Immature natural killer cell (primary cell): ENCODE results near the gene RRAGA. TPM values are rescaled to one million over a fixed set of nuclear protein-coding genes. Genes with fewer than 3 reads are reported as not detected.
"Not testable (repeated sequence)": the region's sequence is repeated elsewhere in the genome, so short reads cannot be mapped to it uniquely, and the experiment has no call there.

Experiments
- DNase-seq, 3 donors: peaks; one replicate each; pipeline ENCODE4 v3.0.0; 2022; ENCODE audit warnings: mixed read lengths in 1 of 3
- H3K27ac Mint-ChIP-seq, 6 donors: one replicate each; pipeline ENCODE4 v1.8.0; 2020; ENCODE audit warnings: mixed read lengths in 6 of 6, mild to moderate bottlenecking in 5 of 6, inconsistent platforms in 4 of 6, moderate library complexity in 3 of 6
- H3K27me3 Mint-ChIP-seq, 3 donors: one replicate each; pipeline ENCODE4 v1.8.0; 2020 to 2021; ENCODE audit warnings: low read depth in 3 of 3, mild to moderate bottlenecking in 3 of 3, mixed read lengths in 3 of 3, moderate library complexity in 3 of 3, inconsistent platforms in 1 of 3
- H3K36me3 Mint-ChIP-seq, 3 donors: one replicate each; pipeline ENCODE4 v1.8.0; 2020; ENCODE audit warnings: mixed read lengths in 3 of 3, inconsistent platforms in 2 of 3, mild to moderate bottlenecking in 2 of 3
- H3K4me1 Mint-ChIP-seq, 2 donors: one replicate each; pipeline ENCODE4 v1.8.0; 2020; ENCODE audit warnings: inconsistent platforms in 2 of 2, mild to moderate bottlenecking in 2 of 2, mixed read lengths in 2 of 2, moderate library complexity in 1 of 2
- H3K4me3 Mint-ChIP-seq, 5 donors: one replicate each; pipeline ENCODE4 v1.8.0; 2020; ENCODE audit warnings: mild to moderate bottlenecking in 5 of 5, mixed read lengths in 5 of 5, inconsistent platforms in 3 of 5, moderate library complexity in 3 of 5
- H3K9me3 Mint-ChIP-seq, 6 donors: one replicate each; pipeline ENCODE4 v1.8.0; 2020; ENCODE audit warnings: mild to moderate bottlenecking in 6 of 6, mixed read lengths in 6 of 6, inconsistent platforms in 4 of 6, moderate library complexity in 3 of 6
- polyA plus RNA-seq, 3 donors: library from polyadenylated mRNA; unstranded; fragments of 300-500 nt; fragmentation: Illumina TruSeq; gene quantifications; one replicate each; pipeline ENCODE4 v1.2.3, GENCODE V29; 2021

The RRAGA gene, protein sequence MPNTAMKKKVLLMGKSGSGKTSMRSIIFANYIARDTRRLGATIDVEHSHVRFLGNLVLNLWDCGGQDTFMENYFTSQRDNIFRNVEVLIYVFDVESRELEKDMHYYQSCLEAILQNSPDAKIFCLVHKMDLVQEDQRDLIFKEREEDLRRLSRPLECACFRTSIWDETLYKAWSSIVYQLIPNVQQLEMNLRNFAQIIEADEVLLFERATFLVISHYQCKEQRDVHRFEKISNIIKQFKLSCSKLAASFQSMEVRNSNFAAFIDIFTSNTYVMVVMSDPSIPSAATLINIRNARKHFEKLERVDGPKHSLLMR
- 100 to 1,000 TPM in 1 of 3 donors, 10 to 100 TPM in 2; 73.2 to 103 (median 99.6) TPM for polyA plus RNA-seq

DNA sequence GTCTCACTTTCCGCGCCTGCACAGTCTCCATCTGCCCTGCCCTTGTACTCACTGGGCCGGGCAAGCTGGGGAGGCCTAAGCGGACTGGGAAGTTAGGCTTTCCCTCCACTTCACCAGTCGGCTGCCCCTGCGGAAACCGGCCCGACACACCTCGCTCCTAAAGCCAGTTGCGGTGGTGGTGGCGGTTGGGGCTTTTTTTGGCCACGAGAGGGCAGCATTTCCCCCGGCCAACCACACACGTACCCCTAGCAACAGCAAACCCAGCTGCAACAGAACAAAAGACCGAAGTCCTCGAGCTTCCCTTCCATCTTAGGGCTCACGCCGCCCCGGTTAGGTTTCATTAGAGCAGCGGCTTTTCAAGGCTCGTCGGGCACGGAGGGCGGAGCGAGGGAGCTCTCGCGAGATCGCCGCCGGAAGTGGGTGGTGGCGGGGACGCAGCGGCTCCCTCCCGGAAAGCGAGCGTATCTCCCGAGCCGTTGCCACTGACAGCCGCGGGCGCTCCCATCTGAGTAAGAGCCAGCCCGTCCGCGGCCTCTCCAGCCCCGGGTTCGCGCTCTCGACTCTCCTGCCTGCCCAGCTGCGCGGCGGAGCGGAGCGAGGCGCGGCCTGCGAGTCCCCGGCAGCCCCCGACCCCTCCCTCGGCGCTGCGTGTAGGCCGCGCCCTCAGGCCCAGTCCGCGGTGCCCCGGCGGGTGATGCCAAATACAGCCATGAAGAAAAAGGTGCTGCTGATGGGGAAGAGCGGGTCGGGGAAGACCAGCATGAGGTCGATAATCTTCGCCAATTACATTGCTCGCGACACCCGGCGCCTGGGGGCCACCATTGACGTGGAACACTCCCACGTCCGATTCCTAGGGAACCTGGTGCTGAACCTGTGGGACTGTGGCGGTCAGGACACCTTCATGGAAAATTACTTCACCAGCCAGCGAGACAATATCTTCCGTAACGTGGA, at the start of gene RRAGA:
RRAGA (plus strand) TSS at position 462 of the 951 bp plus-strand sequence; CDS start at position 695, 233 bp downstream.
- Mint-ChIP-seq H3K9me3 (no peaks in the 10 kb centered on the region), H3K27ac (peak within 1 kb of the TSS; percentile 98 to 99 (median 99)), H3K4me3 (peak within 1 kb of the TSS; percentile 96 to 99 (median 98)), H3K27me3 (peaks cover 9 to 13% (median 10%) of the 10 kb centered on the region in 3 donors), H3K36me3 (no peaks in the 10 kb centered on the region), H3K4me1 (peaks cover 46 to 68% of the 10 kb centered on the region in 2 donors)
- DNase-seq: peak; percentile 94 to 96 (median 96)

DNA sequence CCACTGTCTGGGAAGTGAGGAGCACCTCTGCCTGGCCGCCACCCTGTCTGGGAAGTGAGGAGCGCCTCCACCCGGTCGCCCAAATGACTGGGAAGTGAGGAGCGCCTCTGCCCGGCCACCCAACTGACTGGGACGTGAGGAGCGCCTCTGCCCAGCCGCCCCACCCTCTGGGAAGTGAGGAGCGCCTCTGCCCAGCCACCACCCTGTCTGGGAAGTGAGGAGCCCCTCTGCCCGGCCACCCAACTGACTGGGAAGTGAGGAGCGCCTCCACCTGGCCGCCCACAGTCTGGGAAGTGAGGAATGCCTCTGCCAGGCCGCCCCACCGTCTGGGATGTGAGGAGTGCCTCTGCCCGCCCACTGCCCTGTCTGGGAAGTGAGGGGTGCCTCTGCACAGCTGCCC, 49.1 kb upstream of the RRAGA start:
- H3K27ac Mint-ChIP-seq: no peak overlapping the region
- peaks cover 3 to 10% (median 10%) of the 10 kb centered on the region in 3 donors for H3K27me3 Mint-ChIP-seq
- no peak overlapping the region for H3K4me3 Mint-ChIP-seq
- no peaks in the 10 kb centered on the region for H3K36me3 Mint-ChIP-seq
- peaks cover 0 to 6% (median 2%) of the 10 kb centered on the region in 6 donors for H3K9me3 Mint-ChIP-seq
- H3K4me1 Mint-ChIP-seq: no peaks in the 10 kb centered on the region
- no peak for DNase-seq

DNA sequence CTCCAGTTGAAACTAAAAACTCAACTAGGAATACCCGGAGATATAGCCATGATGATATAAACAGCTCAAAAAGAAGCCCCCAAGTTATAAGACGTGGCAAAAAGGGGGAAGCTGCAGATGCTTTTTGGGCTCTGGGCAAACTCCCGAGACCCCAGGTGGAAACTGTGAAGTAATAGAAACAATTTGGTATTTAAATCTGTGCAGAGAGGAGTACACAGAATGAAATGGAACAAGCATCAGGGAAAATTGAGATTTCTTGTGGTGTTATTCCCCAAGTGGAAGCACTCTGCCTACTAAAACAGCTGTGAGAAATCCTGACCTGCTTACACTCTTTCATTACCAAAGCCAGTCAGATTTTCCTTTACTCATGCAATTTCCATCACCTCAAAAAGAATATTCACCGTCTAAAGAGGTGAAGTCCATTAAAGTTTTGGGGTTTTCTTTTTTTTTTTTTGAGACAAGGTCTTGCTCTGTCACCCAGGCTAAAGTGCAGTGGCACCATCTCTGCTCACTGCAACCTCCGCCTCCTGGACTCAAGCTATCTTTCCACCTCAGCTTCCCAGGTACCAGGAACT, 39.7 kb upstream of the RRAGA start:
- Mint-ChIP-seq H3K4me1 (no peaks in the 10 kb centered on the region), H3K9me3 (no peaks in the 10 kb centered on the region), H3K27me3 (peaks cover 0 to 9% (median 5%) of the 10 kb centered on the region in 3 donors), H3K4me3 (no peak overlapping the region), H3K36me3 (no peaks in the 10 kb centered on the region), H3K27ac (no peak overlapping the region)
- no peak for DNase-seq

DNA sequence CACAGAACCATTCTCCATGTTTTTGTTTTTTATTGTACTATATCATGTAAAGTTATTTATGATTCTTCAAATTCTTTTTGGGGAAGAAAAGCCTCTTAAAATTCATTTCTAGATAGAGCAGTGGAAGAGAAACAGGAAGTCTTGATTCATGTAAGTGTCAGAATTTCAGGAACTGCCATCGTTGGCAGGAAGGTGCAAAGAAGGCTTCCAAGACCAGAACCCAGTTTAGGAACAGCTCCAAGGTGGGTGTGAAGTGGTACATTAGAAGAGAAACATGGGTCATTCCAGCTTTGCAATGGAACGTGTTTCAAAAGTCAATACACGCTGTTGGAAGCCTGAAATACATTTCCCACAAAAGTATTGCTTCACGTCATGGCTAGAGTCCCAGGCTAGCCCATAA, 31.0 kb upstream of the RRAGA start:
- no peak for DNase-seq
- Mint-ChIP-seq H3K9me3 (peaks cover 0 to 6% (median 0%) of the 10 kb centered on the region in 6 donors), H3K27ac (no peak overlapping the region), H3K4me1 (no peaks in the 10 kb centered on the region), H3K4me3 (no peak overlapping the region), H3K27me3 (peaks cover 0 to 2% (median 2%) of the 10 kb centered on the region in 3 donors), H3K36me3 (peaks cover 0 to 3% (median 0%) of the 10 kb centered on the region in 3 donors)

DNA sequence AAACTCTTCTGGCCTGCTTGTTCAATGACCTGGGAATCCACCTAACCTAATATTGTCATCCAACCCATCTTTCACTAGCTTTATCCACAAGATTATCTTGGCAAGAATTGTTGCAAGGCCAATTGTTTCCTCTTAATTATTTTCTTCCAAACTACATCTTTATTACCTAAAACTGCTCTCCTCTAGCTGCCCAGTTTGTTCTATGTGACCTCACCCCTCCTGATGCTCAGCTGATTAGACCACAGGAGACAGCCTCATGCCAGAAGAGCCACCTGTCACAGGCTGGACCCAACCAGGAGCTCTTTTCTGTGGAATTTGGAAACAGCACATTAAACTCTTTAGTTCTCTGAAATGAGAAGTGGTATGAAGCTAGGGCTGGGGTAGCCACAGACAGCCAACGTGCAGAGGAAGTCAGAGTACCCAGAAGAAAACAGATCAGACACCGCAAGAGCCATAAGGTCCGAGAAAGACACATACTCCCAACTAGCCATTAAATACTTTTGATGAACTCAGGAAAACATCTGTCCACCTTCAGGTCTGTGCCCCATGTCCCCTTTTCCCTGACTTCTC, 28.3 kb upstream of the RRAGA start:
- no peaks in the 10 kb centered on the region for H3K36me3 Mint-ChIP-seq
- peaks cover 2 to 5% (median 3%) of the 10 kb centered on the region in 3 donors for H3K27me3 Mint-ChIP-seq
- H3K4me1 Mint-ChIP-seq: no peaks in the 10 kb centered on the region
- no peak for DNase-seq
- no peak overlapping the region for H3K4me3 Mint-ChIP-seq
- H3K27ac Mint-ChIP-seq: no peak overlapping the region
- H3K9me3 Mint-ChIP-seq: peaks cover 0 to 6% (median 0%) of the 10 kb centered on the region in 6 donors

DNA sequence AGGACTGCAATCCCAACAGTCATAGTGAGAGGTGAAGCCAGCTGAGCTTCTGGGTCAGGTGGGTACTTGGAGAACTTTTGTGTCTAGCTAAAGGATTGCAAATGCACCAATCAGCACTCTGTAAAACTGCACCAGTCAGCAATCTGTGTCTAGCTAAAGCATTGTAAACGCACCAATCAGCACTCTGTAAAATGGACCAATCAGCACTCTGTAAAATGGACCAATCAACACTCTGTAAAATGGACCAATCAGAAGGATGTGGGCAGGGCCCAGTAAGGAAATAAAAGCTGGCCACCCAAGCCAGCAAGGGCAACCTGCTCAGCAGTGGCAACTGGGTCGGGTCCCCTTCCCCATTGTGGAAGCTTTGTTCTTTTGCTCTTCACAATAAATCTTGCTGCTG, 27.6 kb upstream of the RRAGA start:
- not testable (repeated sequence) for H3K27ac Mint-ChIP-seq, H3K4me1 Mint-ChIP-seq, DNase-seq, H3K4me3 Mint-ChIP-seq, H3K36me3 Mint-ChIP-seq, H3K27me3 Mint-ChIP-seq, H3K9me3 Mint-ChIP-seq

DNA sequence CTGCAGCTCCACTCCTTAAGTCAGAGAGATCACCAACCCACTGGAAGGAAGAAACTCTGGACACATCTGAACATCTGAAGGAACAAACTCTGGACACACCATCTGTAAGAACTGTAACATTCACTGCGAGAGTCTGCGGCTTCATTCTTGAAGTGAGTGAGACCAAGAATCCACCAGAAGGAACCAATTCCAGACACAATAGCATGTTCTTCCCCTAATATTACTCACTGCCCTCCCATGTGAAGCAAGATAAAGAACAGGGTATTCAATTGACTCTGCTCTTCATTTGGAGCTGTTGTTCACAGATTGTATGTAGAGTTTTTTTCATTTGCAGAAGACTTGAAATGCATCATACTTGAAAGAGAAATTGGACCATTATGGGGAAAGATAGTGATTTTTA, 27.0 kb upstream of the RRAGA start:
- no peaks in the 10 kb centered on the region for H3K36me3 Mint-ChIP-seq
- H3K4me3 Mint-ChIP-seq: no peak overlapping the region
- H3K9me3 Mint-ChIP-seq: peaks cover 0 to 6% (median 0%) of the 10 kb centered on the region in 6 donors
- peaks cover 2 to 5% (median 3%) of the 10 kb centered on the region in 3 donors for H3K27me3 Mint-ChIP-seq
- DNase-seq: no peak
- H3K27ac Mint-ChIP-seq: no peak overlapping the region
- H3K4me1 Mint-ChIP-seq: no peaks in the 10 kb centered on the region

DNA sequence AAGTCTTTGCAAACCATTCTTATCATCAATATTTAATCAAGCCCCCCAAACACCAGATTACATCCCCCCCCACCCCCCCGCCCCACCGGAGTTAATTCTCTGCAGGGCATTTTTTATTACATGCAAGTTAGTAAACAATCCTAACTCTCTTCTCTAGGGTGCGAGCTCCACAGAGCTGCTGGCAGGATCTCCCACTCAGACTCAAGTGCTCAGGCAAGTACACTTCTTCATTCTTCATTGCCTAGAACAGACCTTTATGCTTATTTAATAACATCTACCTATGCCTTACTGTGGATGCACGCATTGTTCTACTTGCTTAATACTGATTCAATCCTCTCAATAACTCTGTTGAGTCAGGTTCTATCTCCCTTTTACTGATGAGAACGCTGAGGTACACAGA, 26.1 kb upstream of the RRAGA start:
- H3K4me1 Mint-ChIP-seq: no peaks in the 10 kb centered on the region
- H3K4me3 Mint-ChIP-seq: no peak overlapping the region
- no peaks in the 10 kb centered on the region for H3K36me3 Mint-ChIP-seq
- peaks cover 0 to 4% (median 0%) of the 10 kb centered on the region in 6 donors for H3K9me3 Mint-ChIP-seq
- no peak for DNase-seq
- H3K27ac Mint-ChIP-seq: no peak overlapping the region
- peaks cover 2 to 5% (median 3%) of the 10 kb centered on the region in 3 donors for H3K27me3 Mint-ChIP-seq

DNA sequence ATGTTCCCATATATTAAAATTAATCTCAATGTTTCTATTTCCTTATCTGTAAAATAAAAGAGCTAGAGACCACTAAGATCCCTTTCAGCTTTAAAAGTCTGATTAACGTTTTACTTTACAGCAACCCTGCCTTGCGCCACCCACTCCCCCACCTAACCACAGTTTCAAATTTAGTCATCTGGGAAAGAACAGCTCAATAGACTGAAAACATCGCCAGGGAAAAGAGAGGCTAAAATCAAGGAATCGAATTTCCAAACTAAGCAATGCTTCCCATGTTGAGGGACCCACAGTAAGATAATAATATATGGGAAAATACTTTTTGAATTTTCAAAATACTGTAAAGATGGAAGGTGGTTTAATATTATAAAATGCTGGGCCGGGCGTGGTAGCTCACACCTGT, 22.9 kb upstream of the RRAGA start:
- Mint-ChIP-seq H3K4me3 (no peak overlapping the region), H3K4me1 (no peaks in the 10 kb centered on the region), H3K36me3 (no peaks in the 10 kb centered on the region), H3K9me3 (peaks cover 0 to 3% (median 0%) of the 10 kb centered on the region in 6 donors), H3K27me3 (peaks cover 2 to 7% (median 3%) of the 10 kb centered on the region in 3 donors), H3K27ac (no peak overlapping the region)
- DNase-seq: no peak

DNA sequence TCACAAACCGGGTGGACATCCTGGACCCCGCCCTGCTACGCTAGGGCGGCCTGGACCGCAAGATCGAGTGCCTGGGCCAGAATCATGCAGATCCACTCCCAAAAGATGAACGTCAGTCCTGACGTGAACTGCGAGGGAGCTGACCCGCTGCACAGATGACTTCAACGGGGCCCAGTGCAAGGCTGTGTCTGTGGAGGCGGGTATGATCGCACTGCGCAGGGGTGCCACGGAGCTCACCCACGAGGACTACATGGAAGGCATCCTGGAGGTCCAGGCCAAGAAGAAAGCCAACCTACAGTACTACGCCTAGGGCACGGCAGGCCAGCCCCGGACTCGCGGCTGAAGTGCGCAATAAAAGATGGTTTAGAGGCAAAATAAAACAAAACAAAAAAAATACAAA, 21.4 kb upstream of the RRAGA start:
- H3K27me3 Mint-ChIP-seq: peaks cover 2 to 7% (median 3%) of the 10 kb centered on the region in 3 donors
- H3K36me3 Mint-ChIP-seq: no peaks in the 10 kb centered on the region

DNA sequence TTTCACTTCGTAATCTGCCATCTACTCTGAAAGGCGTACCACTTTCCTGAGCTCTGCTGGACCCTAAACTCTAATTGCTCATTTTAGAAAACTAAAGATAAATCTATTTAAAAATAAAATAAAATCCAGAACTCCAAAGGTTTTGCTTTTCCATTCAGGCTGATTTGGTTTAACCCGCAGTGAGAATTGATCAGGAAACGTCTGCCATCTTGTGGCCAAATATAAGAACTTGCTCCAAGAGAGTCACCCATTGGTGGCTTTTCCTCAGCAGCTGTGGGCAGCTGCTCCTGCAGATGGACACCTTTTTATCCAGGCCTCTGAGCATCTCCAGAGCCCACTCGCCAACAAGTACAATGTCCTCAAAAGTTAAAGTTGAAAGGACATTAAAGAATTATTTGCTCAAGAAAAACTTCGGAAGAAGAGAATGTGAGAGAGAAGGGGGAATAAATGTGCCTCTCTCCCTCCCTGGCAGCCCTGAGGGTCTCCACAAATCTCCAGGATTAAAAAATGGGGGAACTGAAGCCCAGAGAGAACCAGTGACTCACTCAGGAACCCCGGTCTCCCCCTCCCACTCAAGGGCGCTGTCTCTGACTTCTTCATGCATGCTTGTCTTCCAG, 20.3 kb upstream of the RRAGA start:
- Mint-ChIP-seq H3K27ac (no peak overlapping the region), H3K36me3 (no peaks in the 10 kb centered on the region), H3K4me3 (no peak overlapping the region), H3K4me1 (no peaks in the 10 kb centered on the region), H3K27me3 (peaks cover 0 to 7% (median 2%) of the 10 kb centered on the region in 3 donors), H3K9me3 (no peaks in the 10 kb centered on the region)
- DNase-seq: peak in 1 of 3 donors; percentile 20

More for the DNA sequence above, 21.4 kb upstream of the RRAGA start:
- H3K27ac Mint-ChIP-seq: no peak overlapping the region
- H3K4me3 Mint-ChIP-seq: no peak overlapping the region
- H3K9me3 Mint-ChIP-seq: no peaks in the 10 kb centered on the region
- no peak for DNase-seq
- H3K4me1 Mint-ChIP-seq: no peaks in the 10 kb centered on the region

DNA sequence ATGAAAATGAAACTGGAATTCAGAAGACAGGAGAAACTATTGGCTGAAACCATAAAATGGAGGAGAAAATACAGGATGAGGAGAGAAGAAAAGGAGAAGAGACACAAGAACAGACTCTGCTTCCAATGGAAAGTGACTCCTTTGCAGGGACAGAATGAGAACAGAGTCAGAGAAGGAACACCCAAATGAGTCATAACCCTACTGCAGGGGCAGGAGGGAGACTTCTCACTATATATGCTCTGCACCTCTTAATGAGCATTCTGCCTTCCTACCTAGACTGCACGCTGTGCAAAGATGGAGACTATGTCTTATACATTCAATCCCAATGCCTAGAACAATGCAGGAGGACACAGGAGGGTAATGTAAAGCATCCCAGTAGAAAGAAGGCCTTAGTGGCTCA, 18.3 kb upstream of the RRAGA start:
- H3K4me1 Mint-ChIP-seq: no peaks in the 10 kb centered on the region
- peaks cover 0 to 4% (median 0%) of the 10 kb centered on the region in 3 donors for H3K27me3 Mint-ChIP-seq
- no peak overlapping the region for H3K4me3 Mint-ChIP-seq
- H3K27ac Mint-ChIP-seq: no peak overlapping the region
- no peaks in the 10 kb centered on the region for H3K9me3 Mint-ChIP-seq
- no peak for DNase-seq
- H3K36me3 Mint-ChIP-seq: no peaks in the 10 kb centered on the region

DNA sequence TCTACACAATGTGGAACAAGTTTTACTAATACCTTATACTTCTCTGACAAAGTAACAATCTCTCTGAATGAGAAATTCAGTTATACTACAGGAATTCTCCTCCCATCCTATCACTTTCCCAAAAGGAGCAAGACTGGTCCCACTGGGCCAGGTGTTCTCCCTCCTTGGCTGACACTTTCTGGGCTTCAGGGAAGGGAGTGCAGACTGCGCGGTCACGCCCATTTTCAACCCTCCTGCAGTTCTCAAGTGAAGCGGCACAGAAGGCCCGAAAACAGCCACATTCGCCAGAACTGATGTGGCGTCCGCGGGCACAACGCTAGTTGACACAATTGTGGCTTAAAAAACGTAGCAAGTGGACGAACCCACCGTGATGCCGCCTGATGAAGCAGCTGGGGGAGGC, 16.8 kb upstream of the RRAGA start:
- Mint-ChIP-seq H3K4me3 (no peak overlapping the region), H3K9me3 (no peaks in the 10 kb centered on the region), H3K36me3 (peaks cover 0 to 4% (median 0%) of the 10 kb centered on the region in 3 donors), H3K4me1 (no peaks in the 10 kb centered on the region), H3K27ac (no peak overlapping the region), H3K27me3 (peaks cover 0 to 4% (median 0%) of the 10 kb centered on the region in 3 donors)
- DNase-seq: no peak
